GM18873 (cell line): ENCODE data around the gene CBFB.
A peak's percentile ranks its signal among the peaks of the same experiment; 100 is the strongest.

Experiments
- ATAC-seq: cut with Tn5 transposase; IDR thresholded peaks from one replicate; pipeline ENCODE4 v1.9.1; 2021; ENCODE audit warnings: mild to moderate bottlenecking, moderate library complexity, moderate number of reproducible peaks; ENCODE audit not compliant: unreplicated experiment, low FRiP score

The CBFB gene

DNA sequence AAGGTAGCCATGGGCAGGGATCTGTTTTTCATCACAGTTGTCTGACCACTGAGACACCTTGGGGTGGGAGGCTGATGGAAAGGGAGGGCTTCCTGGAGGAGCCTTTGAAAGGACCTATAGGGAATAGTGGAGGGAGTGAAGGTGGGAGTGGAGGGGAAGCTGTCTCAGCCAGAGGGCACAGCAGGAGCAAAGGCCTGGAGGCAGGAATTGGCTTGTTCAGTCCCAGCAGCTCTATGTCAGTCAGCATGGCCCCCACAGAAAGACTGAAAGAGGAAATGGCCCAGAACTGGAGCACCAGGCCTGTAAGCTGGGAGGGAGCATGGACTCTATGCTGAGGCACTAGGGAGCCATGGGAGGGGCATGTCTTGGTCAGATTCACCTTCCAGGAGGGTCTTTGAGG lies 12.8 kb upstream of the CBFB start:
- ATAC-seq, result no peak

DNA sequence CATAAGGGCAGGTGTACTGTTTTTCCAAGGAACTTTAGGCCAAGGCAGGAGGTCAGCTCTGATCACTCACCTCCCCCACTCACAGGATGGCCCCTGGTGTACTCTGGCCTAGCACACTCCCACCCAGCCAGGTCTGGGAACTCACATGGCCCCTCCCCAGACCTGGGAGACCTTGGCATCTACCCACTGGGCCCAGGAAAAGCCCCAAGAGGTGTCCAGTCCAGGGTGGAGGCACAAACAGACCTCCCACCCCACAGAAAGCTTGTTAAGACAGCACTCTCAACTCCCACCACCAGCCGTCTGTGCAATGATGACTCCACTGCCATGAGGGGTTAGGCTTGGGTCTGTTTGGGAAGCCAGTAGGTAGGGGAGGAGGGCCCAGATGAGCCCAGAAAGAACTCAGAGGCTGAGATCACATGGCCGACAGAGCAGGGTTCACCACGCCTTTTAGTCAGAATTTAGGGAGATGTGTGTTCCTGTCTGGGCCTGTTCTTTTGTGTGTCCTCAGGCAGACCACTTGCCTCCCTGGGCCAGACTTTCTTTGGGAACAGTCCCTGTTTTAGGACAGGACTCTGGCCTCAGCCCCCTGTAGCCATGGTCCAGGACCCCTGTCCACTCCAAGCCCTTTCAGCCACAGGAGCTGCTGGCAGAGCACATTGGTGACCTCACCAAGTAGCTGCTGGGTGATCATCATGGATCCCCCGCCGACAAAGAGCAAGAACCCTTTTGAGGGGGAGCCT lies 12.1 kb upstream of the CBFB start:
- ATAC-seq, result no peak

DNA sequence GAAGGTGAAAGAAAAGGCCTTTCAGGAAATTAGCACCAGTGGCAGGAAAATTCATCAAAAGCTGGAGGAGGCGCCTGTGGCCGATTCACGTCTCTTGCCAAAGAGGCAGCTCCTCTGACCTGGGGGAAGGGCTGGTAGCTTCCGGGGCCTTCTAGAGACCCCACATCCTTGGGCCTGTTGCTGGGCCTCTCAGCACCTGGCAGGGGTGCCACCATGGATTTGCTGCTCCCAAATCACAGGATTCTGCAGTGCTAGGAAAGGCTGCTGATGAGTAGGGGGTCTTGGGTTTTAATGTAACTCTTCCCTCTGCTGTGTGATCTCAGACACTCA lies 11.6 kb upstream of the CBFB start:
- ATAC-seq, result no peak

DNA sequence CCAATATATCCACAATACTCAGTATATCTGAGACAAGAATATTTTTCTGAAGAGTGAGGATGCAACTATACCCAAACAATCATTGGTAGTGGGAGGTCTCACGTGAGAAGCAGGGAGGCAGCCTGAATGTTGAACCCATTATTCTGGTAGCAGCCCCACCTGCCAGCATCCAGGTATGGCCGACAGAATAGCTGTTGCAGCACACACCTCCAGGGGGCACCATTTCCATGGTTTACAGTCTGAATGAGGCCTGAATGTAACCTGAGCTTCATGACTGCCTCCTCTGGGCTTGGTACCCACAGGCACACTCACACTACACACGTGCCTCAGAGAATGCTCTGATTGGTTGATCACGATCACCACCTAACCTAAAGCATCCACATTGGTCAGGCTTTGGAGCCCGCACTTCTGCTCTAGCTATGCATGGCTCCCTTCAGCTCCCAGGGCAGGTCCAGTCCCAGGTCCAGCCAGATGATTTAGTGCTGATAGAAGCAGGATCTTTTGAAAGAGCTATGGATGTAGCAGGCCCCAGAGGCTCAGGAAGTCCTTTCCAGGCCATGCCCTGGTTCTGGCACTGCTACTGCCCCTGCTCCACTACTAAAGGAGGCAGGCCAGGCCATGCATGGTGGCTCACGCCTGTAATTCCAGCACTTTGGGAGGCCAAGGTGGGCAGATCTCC lies 11.0 kb upstream of the CBFB start:
- peak; percentile 71 for ATAC-seq

DNA sequence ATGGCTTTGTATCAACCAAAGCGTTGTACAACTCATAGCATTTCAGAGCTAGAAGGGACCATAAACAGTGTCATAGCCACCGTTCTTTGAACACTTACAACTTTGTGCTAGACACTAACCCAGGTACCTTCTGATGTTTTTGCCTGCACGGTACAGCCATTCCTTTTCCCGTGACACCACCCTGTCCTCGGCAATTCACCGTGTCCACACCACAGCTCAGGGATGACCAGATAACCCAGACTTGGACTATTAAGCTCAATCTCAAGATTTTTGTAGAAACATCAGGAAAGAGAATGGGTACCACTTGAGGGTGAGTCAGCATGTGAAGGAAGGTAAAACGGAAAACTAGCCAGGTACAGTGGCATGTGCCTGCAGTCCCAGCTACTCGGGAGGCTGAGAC lies 9.8 kb upstream of the CBFB start:
- no peak for ATAC-seq

DNA sequence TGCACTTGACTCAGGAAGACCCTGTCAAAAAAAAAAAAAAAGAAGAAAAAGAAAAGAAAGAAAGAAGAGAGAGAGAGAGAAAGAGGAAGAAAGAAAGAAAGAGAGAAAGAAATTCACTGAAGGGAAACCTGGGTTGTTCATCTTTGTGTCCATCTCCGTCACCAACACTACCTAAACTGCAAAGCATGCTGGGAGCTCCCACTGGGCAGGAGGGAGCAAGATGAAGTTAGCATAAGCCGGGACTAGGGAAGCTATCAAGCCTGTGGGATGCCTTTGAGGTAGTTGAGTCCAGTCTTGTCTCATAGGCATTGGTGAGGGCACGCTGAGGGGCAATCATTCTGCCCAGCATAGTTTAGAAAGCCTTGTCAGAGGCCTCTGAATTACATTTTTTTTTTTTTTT lies 7.6 kb upstream of the CBFB start:
- ATAC-seq, result no peak

DNA sequence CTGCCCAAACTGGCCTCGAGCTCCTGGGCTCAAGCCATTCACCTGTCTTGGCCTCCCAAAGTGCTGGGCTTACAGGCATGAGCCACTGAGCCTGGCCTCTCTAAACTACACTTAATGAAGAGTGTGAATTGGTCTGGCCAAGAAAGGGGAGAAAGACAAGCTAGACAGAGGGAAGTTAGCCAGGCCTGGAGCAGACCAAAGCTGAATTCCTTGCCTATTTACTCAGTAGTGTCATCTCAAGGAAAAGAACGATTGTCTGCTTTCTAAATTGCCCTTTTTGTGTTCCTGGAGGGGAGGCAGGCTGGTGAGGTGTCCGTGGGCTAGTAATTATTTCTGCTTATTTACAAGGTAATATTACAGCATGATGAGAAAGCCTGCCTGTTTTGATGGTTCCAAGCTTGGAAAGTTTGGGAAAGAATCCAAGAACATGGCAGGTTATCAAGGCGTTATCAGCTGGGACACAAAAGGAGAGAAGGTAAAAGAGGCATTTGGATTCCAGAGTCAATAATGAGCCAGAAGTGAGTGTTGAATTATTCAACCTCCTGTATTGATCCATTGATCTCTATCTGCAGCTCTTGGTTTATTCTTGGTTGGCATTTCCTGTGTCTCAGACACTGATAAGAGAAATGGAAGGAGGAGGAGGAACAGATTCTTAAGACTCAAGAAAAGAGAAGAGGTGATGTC lies 6.3 kb upstream of the CBFB start:
- no peak for ATAC-seq

DNA sequence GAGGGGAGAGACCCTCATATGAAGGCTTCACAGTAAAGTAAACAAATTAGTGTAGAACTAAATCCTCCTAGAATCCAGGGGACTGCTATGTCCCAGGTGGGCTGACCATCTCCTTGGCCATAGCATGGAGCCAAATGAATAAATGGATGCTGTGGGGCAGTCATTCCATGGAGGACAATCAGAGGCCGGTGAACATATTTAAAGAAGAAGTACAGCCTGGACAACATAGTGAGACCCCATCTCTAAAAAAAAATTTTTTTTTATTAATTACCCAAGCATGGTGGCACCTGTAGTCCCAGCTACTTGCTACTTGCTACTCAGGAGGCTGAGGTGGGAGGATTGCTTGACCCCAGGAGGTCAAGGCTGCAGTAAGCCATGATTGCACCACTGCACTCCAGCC lies 5.3 kb upstream of the CBFB start:
- ATAC-seq, result no peak

DNA sequence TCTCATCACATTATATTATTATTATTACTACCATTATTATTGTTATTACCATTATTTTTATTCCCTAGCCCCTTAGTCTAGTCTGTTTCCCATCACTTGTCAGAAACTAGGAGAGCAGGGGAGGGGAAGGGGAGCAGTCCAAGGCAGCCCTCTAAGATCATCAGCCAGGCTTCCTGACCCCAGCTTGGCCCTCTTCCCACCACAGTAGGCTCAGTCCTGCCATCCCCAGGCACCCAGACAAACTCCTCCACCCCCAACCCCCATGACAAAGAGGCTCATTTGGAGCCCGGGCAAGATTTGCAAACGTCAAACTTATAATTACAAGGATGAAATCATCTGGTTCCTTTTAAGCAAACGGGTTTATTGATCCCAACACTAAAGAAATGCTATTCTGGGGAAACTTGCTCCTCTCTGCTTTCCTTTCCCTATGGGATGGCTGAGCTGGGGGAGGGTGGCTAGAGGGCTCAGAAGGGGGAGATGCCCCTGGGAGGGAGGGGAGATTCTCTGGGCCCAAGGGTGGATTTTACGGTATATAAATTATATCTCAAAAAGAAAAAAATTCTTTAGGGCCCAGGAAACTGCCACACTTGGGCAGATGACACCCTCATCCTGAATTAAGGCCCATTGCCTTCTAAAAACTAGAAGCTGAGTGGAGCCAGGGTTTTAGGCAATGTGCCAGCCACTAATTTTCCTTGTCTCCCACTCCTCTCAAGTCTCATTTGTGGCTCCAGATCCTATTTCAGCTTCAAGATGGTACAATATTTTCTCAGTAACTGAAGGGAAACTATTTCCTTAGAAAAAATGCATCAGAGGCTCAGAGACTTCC lies 4.4 kb upstream of the CBFB start:
- ATAC-seq, result no peak

DNA sequence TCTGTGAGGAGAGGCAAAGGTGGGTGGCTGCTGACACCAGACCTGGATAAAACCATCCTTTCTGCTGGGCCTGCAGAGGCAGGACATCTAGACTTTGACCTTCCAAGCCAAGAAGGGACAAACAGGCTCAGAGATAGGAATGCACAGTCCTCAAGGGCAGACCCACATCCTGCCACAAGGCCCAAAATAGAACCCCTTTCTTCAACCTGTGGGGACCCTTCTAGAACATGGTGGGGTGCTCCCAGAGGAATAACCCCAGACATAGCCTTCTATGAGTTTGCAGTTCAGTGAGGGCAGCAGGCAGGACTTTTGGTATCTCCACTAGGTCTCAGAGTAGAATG lies 3.8 kb upstream of the CBFB start:
- ATAC-seq, result no peak

DNA sequence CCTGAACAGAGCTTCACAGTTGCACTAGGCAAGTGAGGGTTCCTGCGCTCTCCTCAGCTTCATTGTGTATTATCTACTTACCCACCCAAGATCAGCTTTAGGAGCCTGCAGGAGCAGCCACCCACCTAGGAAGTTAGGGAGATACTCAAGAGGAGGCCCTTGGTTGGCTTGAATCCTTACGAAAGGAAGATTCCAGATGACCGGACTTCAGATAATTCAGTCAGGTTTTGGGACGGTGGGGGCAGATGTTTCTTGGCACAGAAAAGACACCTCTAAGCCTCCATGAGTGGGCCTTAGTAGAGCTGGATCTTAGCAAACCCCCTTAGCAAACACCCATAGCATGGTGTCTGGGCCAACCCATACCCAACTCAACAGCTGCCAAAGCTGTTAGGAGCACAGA lies 2.4 kb upstream of the CBFB start:
- ATAC-seq, result no peak

DNA sequence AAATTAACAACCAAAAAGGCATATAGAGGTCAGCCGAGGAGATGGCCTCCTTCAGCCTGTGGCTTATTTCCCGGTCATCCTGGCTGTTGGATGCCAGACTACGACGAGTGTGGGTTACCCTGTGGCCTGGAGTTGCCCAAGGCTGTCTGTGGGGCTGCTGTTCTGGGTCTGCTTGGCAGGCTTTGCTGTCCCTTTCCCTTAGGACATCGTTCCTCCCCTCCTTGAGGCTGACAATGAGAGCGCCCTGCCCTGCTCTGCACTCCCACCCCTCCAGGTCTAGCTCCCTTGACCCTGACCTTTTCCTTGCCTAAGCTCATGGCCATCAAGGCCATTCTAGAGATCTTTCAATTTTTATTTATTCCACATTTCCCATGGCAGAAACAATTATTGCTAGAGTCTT lies 1.9 kb upstream of the CBFB start:
- no peak for ATAC-seq

DNA sequence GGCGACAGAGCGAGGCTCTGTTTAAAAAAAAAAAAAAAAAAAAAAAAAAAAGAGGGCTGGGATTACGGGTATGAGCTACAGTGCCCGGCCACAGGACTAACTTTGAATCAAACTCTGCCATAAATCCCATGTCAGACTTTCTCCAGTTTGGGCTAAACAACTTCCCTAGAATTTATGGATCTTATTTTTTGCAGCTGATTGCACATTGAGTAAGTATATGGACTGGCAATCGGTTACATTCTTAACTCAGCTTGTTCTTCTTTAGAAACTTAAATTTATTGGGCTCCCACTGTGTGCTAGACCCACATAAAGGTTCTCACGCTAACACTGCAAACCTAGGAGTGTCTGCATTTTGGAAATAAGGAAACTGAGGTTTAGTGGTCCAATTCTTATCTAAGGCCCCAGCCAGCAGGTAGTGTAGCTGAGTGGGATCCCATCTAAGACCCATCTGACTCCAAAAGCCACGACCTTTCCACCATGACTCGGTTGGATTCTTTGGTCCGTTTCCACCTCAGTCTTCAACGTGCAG lies 718 bp upstream of the CBFB start:
- no peak for ATAC-seq

DNA sequence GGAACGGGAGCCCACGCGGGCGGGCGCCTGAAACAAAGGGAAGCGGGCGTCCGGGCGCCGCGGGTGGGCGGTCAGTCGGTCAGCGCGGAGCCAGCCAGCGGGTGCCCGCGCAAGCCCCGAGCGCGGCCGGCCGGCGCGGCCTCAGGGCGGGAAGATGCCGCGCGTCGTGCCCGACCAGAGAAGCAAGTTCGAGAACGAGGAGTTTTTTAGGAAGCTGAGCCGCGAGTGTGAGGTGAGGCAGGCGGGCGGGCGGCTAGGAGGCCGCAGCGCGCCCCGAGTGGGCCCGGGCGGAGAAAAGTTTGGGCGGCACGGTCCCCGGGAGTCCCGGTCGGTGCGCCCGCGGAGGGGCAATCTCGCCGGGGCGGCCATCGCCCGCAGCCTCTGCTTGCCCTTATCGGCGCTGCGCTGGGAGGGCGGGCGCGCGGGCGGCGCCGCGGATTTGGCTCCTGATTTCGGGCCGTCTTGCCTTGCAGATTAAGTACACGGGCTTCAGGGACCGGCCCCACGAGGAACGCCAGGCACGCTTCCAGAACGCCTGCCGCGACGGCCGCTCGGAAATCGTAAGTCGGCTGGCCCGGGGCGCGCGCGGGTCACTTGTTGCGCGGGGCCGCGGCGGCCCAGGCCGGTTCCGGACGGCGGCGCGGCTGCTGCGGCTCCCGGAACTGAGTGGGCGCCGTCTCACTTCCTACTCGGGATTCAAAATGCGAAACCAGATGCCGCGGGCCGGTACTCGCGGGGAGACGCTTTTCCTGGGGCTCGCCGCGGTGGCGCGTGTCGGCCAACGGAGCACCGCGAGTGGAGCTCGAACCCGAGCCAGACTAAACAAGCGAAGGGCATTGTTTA lies 526 bp downstream of the CBFB start:
- peak; percentile 33 for ATAC-seq

DNA sequence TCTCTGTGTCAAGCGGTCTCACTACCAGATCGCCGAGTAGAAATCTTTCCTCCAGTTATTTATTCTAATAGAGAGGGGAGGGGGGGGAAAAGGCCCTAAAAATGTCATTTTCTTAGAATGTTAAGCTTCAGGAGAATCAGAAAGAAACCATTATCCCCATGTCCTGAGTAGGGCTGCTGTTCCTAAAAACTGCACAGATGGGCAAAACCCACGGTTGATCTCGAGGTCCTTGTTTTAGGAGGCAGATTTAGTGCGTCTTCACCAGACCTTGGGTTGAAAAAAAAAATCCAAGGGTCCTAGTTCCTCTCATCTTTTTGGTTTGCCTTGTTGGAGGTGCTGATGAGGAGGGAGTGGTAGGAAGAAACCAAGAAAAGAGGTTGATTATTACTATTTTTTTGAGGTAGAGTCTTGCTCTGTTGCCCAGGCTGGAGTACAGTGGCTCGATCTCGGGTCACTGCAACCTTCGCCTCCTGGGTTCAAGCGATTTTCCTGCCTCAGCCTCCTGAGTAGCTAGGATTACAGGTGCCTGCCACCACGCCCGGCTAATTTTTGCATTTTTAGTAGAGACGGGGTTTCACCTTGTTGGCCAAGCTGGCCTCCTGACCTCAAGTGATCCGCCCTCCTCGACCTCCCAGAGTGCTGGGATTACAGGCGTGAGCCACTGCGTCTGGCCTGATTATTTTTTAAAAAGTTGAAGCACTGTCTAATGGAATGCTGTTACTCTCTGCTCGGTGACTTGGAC lies 1.4 kb downstream of the CBFB start:
- ATAC-seq, result no peak

DNA sequence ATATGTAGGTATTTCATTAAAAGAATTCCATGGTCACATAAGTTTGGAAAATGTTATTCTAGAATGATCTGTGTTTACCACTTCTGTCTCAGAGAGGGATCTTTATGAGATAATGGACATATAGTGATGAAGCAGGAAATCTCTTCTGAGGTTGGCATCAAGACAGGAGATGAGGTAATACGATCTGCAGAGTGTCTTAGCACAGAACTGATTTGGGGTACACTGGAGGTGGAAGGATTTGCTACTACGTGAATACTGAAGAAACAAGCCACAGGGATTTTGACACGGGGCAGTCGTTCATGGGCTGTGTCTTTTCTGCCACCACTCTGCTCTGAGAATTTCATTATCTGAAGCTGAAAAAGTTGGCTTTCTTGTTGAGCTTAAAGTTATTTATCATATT lies 5.5 kb downstream of the CBFB start:
- ATAC-seq, result no peak

DNA sequence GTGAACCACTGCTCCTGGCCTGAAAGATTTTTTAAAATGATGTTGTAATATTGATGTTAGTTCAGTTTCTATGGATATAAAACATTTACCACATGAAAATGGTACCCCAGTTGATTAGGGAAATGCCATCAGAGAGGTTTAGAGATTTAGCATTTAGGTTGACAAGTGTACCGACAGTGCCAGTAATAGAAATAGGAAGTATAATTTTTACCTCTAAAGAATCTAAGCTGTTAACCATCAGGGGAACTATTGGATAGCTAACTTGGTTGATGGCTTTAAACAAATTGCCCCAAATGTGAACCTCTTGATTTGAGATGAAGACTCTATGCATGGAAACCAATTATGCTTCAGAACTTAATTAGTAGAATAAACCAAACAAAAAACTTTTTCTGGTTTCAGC lies 6.4 kb downstream of the CBFB start:
- no peak for ATAC-seq

DNA sequence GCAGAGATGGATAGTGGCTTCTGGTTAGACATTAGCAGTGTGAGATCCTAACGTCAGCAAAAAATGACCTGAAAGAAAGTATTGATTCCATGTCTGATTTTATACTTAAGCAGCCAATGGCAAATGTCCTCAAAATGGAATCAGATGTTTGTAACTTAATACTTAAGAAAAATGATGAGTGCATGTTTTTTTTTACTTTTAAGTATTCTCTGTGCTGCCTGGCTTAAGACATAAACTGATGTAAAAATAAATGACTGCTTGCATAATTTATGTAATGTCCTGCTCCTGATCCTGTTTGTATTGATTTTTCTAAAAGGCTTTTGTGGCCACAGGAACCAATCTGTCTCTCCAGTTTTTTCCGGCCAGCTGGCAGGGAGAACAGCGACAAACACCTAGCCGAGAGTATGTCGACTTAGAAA lies 7.4 kb downstream of the CBFB start:
- ATAC-seq, result no peak

DNA sequence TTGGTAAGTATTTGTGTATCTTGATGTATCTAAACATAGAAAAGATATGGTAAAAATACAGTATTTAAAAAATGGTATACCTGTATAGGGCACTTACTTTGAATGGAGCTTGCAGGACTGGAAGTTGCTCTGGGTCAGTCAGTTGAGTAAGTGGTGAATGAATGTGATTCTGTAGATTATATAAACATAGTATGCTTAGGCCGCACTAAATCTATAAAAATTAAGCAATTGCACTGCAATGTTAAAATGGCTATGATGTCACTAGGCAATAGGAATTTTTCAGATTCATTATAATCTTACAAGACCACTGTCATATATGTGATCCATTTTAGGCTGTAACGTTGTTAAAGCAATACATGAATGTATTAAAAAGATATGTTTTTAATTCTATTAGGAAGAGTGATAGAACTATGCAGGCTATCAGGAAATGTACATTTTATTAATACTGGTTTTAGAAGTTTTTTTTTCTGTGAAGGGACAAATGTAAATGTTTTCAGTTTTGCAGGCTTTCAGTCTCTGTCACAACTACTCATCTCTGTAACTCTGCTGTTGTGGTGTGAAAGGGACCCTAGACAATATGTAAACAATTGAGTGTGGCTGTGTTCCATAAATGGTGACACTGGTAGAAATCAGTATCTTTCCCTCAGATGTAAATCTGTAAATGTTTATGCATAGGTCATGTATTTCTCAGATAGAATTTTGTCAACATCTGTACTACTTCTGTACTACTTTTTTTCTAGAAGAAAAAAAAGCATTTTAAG lies 10.5 kb downstream of the CBFB start:
- peak; percentile 55 for ATAC-seq
